SK-MEL-5 (cell line): ENCODE measurements around the gene EID1. TPM values are rescaled to one million over a fixed set of nuclear protein-coding genes. Genes with fewer than 3 reads are reported as not detected.

Source experiments
- total RNA-seq: library from RNA; depleted of rRNA; stranded (reverse); fragments of >200 nt; shearing (Covaris generic); gene quantifications from 2 replicates; pipeline ENCODE4 v1.2.3, GENCODE V29; 2014; rRNA removed

The EID1 gene
- total RNA-seq, 1 experiment from 2014 or later, result 171 TPM

Other genes with a start within 250 kb of the EID1 start
- 0.82 and 3.2 TPM in 2 replicates for gene FBN1, start 232.4 kb upstream of the EID1 start, total RNA-seq
- 6.4 and 9.6 TPM in 2 replicates for gene CEP152, start 67.1 kb upstream of the EID1 start, total RNA-seq
- gene SHC4, start 85.8 kb downstream of the EID1 start, total RNA-seq, result 20.9 and 21.3 TPM in 2 replicates
- gene SECISBP2L, start 168.3 kb downstream of the EID1 start, total RNA-seq, result 36.4 and 38.1 TPM in 2 replicates